ENCODE measurements around the gene KCTD16. TPM values are rescaled to one million over a fixed set of nuclear protein-coding genes. Genes with fewer than 3 reads are reported as not detected.

The KCTD16 gene
- total RNA-seq, 4 donors from 2014 or later, result 0.03 TPM; not detected in 3

- no peaks in the 10 kb centered on the region for H3K36me3 ChIP-seq
- WGBS, result 89% methylated on average over 4 of the region's 4 CpGs
- H3K27ac ChIP-seq, result no peak overlapping the region
- DNase-seq (ENCODE audit: low spot score in 2 of 2), result no peak
- no peaks in the 10 kb centered on the region for H3K27me3 ChIP-seq
- no peak for TF ChIP-seq EP300 (IDR thresholded peaks at IDR 0.05)
- no peak overlapping the region for H3K4me3 ChIP-seq
- no peaks in the 10 kb centered on the region for H3K9me3 ChIP-seq
- H3K4me1 ChIP-seq, result no peaks in the 10 kb centered on the region
These were observed 294.8 kb downstream of the KCTD16 start for GRCh38 chr5:144465441-144465840.

- 30% methylated on average over 2 of the region's 2 CpGs for WGBS
- Histone ChIP-seq H3K4me3 (no peak overlapping the region), H3K9me3 (no peaks in the 10 kb centered on the region), H3K27me3 (no peaks in the 10 kb centered on the region), H3K4me1 (no peaks in the 10 kb centered on the region), H3K27ac (no peak overlapping the region), H3K36me3 (no peaks in the 10 kb centered on the region)
- DNase-seq (ENCODE audit: low spot score in 2 of 2), result no peak
- TF ChIP-seq CTCF (IDR thresholded peaks at IDR 0.05) (no peak), POLR2AphosphoS5 (IDR thresholded peaks at IDR 0.05) (no peak), POLR2A (IDR thresholded peaks at IDR 0.05) (no peak), EP300 (IDR thresholded peaks at IDR 0.05) (no peak)
These were observed 297.1 kb downstream of the KCTD16 start for GRCh38 chr5:144467792-144468191.

- Histone ChIP-seq H3K4me3 (no peak overlapping the region), H3K27me3 (no peaks in the 10 kb centered on the region), H3K36me3 (no peaks in the 10 kb centered on the region), H3K27ac (no peak overlapping the region), H3K9me3 (no peaks in the 10 kb centered on the region), H3K4me1 (no peaks in the 10 kb centered on the region)
- no peak for DNase-seq (ENCODE audit: low spot score in 2 of 2)
- whole genome bisulfite sequencing, result 63% methylated on average over 4 of the region's 4 CpGs
- TF ChIP-seq POLR2A (IDR thresholded peaks at IDR 0.05) (no peak), CTCF (IDR thresholded peaks at IDR 0.05) (no peak)
These were observed 297.9 kb downstream of the KCTD16 start for GRCh38 chr5:144468571-144468970.

- WGBS, result 78% methylated on average over 4 of the region's 4 CpGs
- no peaks in the 10 kb centered on the region for H3K27me3 ChIP-seq
- no peak for TF ChIP-seq CTCF (IDR thresholded peaks at IDR 0.05)
- TF ChIP-seq POLR2A (IDR thresholded peaks at IDR 0.05), result no peak
These were observed 298.4 kb downstream of the KCTD16 start for GRCh38 chr5:144469106-144469505.

GRCh38 chr5:144472221-144472620 is 301.5 kb downstream of the KCTD16 start:
- Histone ChIP-seq H3K4me3 (no peak overlapping the region), H3K27me3 (no peaks in the 10 kb centered on the region), H3K36me3 (no peaks in the 10 kb centered on the region), H3K4me1 (no peaks in the 10 kb centered on the region), H3K9me3 (no peaks in the 10 kb centered on the region), H3K27ac (no peak overlapping the region)
- DNase-seq (ENCODE audit: low spot score in 2 of 2), result no peak
- TF ChIP-seq POLR2AphosphoS5 (IDR thresholded peaks at IDR 0.05) (no peak), POLR2A (IDR thresholded peaks at IDR 0.05) (no peak), EP300 (IDR thresholded peaks at IDR 0.05) (no peak), CTCF (IDR thresholded peaks at IDR 0.05) (no peak)
- WGBS, result 57% methylated on average over 2 of the region's 2 CpGs

More at GRCh38 chr5:144469106-144469505, 298.4 kb downstream of the KCTD16 start:
- DNase-seq (ENCODE audit: low spot score in 2 of 2), result no peak
- no peak overlapping the region for H3K27ac ChIP-seq
- no peaks in the 10 kb centered on the region for H3K36me3 ChIP-seq
- H3K4me3 ChIP-seq, result no peak overlapping the region
- no peaks in the 10 kb centered on the region for H3K4me1 ChIP-seq
- H3K9me3 ChIP-seq, result no peaks in the 10 kb centered on the region

GRCh38 chr5:144473650-144474049 is 303.0 kb downstream of the KCTD16 start:
- Histone ChIP-seq H3K27me3 (no peaks in the 10 kb centered on the region), H3K9me3 (no peaks in the 10 kb centered on the region), H3K4me1 (no peaks in the 10 kb centered on the region), H3K36me3 (no peaks in the 10 kb centered on the region), H3K4me3 (no peak overlapping the region), H3K27ac (no peak overlapping the region)
- TF ChIP-seq POLR2A (IDR thresholded peaks at IDR 0.05) (no peak), POLR2AphosphoS5 (IDR thresholded peaks at IDR 0.05) (no peak), CTCF (IDR thresholded peaks at IDR 0.05) (no peak), EP300 (IDR thresholded peaks at IDR 0.05) (no peak)
- WGBS, result 91% methylated on average over 13 of the region's 13 CpGs
- no peak for DNase-seq (ENCODE audit: low spot score in 2 of 2)

Data from suprapubic skin (tissue), 4 donors.